Measurements from ENCODE around the gene SLC12A8. TPM values are rescaled to one million over a fixed set of nuclear protein-coding genes. Genes with fewer than 3 reads are reported as not detected.

The SLC12A8 gene
- polyA plus RNA-seq, 6 donors from 2014 or later: 0.13 to 0.73 TPM; not detected in 4

GRCh38 chr3:125045965-125046364, 166.6 kb downstream of the SLC12A8 start:
- Mint-ChIP-seq H3K27ac (no peak overlapping the region), H3K27me3 (no peaks in the 10 kb centered on the region), H3K4me1 (peaks cover 5 to 9% (median 5%) of the 10 kb centered on the region in 3 donors), H3K9me3 (no peaks in the 10 kb centered on the region), H3K4me3 (no peak overlapping the region), H3K36me3 (no peaks in the 10 kb centered on the region)
- DNase-seq (no peak), ATAC-seq (ENCODE audit: low read depth in 2 of 2) (no peak)

- H3K27me3 Mint-ChIP-seq: no peaks in the 10 kb centered on the region
- no peaks in the 10 kb centered on the region for H3K36me3 Mint-ChIP-seq
- peaks cover under 1 to 5% (median 4%) of the 10 kb centered on the region in 3 donors for H3K4me1 Mint-ChIP-seq
- H3K9me3 Mint-ChIP-seq: no peaks in the 10 kb centered on the region
- H3K27ac Mint-ChIP-seq: no peak overlapping the region
- DNase-seq (no peak), ATAC-seq (ENCODE audit: low read depth in 2 of 2) (no peak)
- H3K4me3 Mint-ChIP-seq: no peak overlapping the region
Measured at GRCh38 chr3:125045194-125045593, 167.4 kb downstream of the SLC12A8 start.

GRCh38 chr3:125043599-125044151, 168.9 kb downstream of the SLC12A8 start:
- H3K27ac Mint-ChIP-seq: peak overlapping the region in 1 of 6 donors; percentile 44
- DNase-seq (no peak), ATAC-seq (ENCODE audit: low read depth in 2 of 2) (no peak)
- no peak overlapping the region for H3K4me3 Mint-ChIP-seq
- H3K36me3 Mint-ChIP-seq: no peaks in the 10 kb centered on the region
- H3K27me3 Mint-ChIP-seq: no peaks in the 10 kb centered on the region
- H3K9me3 Mint-ChIP-seq: no peaks in the 10 kb centered on the region
- peaks cover 0 to 11% (median 4%) of the 10 kb centered on the region in 3 donors for H3K4me1 Mint-ChIP-seq

DNA sequence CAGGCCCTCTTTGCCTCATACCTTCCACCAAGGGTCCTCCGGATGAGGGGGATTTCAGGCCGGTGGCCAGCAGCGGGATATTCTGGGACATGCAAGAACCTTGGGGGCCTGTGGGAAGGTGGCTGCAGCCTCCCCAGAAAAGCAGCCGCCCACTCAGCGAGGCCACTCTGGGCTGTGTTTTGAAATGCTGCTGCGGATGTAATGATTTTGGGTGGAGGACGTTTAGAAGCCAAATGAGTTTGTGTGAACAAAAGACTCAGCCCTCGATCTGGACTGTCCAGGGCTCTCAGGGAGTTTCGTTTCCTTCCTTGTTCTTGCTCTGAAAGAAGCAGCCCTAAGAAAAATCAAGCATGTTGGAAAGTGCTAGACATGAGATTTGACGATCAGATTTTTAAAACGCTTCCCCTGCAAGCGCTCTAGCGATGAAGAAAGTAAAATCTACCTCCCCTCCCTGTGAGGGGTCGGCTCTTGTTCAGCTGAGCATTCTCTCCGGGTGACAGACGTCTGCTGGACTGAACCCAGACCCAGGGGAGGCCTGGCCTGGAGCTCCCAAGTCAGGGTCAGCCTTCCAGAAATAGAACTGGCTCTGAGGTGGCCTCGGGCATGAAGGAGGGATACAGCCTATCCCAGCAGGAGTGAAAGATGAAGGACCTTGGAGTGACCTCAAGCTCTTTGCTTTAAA, 169.7 kb downstream of the SLC12A8 start:
- Mint-ChIP-seq H3K9me3 (no peaks in the 10 kb centered on the region), H3K27me3 (no peaks in the 10 kb centered on the region), H3K4me1 (peaks cover 0 to 11% (median 4%) of the 10 kb centered on the region in 3 donors), H3K4me3 (no peak overlapping the region), H3K36me3 (no peaks in the 10 kb centered on the region), H3K27ac (peak overlapping the region in 1 of 6 donors; percentile 77)
- no peak for ATAC-seq (ENCODE audit: low read depth in 2 of 2)
- no peak for DNase-seq

- Mint-ChIP-seq H3K27me3 (no peaks in the 10 kb centered on the region), H3K9me3 (peaks cover 0 to 16% (median 8%) of the 10 kb centered on the region in 7 donors), H3K36me3 (no peaks in the 10 kb centered on the region), H3K27ac (no peak overlapping the region), H3K4me3 (no peak overlapping the region), H3K4me1 (peaks cover 0 to 11% (median 6%) of the 10 kb centered on the region in 3 donors)
- ATAC-seq (ENCODE audit: low read depth in 2 of 2) (no peak), DNase-seq (no peak)
Measured at GRCh38 chr3:125039131-125040100, 173.1 kb downstream of the SLC12A8 start.

- Mint-ChIP-seq H3K4me1 (peaks cover 0 to 11% (median 7%) of the 10 kb centered on the region in 3 donors), H3K36me3 (no peaks in the 10 kb centered on the region), H3K9me3 (peaks cover 0 to 16% (median 10%) of the 10 kb centered on the region in 7 donors), H3K4me3 (no peak overlapping the region), H3K27ac (peak overlapping the region in 1 of 6 donors; percentile 20), H3K27me3 (no peaks in the 10 kb centered on the region)
- DNase-seq (no peak), ATAC-seq (ENCODE audit: low read depth in 2 of 2) (no peak)
Measured at GRCh38 chr3:125037498-125038150, 174.9 kb downstream of the SLC12A8 start.

GRCh38 chr3:125035217-125035616, 177.3 kb downstream of the SLC12A8 start:
- no peaks in the 10 kb centered on the region for H3K27me3 Mint-ChIP-seq
- no peaks in the 10 kb centered on the region for H3K36me3 Mint-ChIP-seq
- H3K27ac Mint-ChIP-seq: no peak overlapping the region
- peaks cover 5 to 19% (median 19%) of the 10 kb centered on the region in 3 donors for H3K4me1 Mint-ChIP-seq
- H3K9me3 Mint-ChIP-seq: peaks cover 0 to 16% (median 10%) of the 10 kb centered on the region in 7 donors
- H3K4me3 Mint-ChIP-seq: no peak overlapping the region
- ATAC-seq (ENCODE audit: low read depth in 2 of 2) (no peak), DNase-seq (no peak)

DNA sequence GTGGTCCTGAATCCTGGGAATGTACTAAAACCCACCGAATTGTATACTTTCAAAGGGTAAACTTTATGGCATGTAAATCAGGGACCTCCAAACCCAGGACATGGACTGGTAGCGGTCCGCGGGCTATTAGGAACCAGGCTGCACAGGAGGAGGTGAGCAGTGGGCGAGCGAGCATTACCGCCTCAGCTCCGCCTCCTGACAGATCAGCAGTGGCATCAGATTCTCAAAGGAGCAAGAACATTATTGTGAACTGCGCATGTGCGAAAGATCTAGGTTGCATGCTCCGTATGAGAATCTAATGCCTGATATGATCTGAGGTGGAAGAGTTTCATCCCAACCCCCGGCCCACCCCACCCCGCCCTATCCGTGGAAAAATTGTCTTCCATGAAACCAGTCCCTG, 178.9 kb downstream of the SLC12A8 start:
- DNase-seq (no peak), ATAC-seq (ENCODE audit: low read depth in 2 of 2) (no peak)
- H3K4me1 Mint-ChIP-seq: peaks cover 5 to 24% (median 9%) of the 10 kb centered on the region in 3 donors
- H3K9me3 Mint-ChIP-seq: peaks cover 0 to 16% (median 10%) of the 10 kb centered on the region in 7 donors
- H3K4me3 Mint-ChIP-seq: peak overlapping the region in 1 of 8 donors; percentile 56
- H3K27me3 Mint-ChIP-seq: no peaks in the 10 kb centered on the region
- H3K36me3 Mint-ChIP-seq: peaks cover 1 to 4% of the 10 kb centered on the region in 2 donors
- no peak overlapping the region for H3K27ac Mint-ChIP-seq

DNA sequence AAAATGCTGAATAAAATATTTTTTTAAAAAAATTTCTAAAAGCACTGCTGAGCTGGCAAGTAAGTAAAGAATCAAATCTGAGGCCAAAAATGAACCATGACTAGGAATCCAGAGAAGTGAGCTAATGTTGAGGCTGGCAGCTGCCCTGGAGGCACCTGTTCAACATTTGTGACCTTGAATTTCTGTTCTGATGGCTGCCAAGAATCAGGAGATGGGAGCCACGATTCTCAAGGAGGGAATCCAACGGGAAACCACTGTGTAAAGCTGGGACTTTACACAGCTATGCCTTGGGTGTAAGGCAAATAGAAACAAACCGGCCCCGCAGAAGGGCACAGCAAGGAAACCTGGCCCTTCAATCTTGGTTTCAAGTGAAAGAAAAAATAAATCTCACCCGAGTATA, 179.4 kb downstream of the SLC12A8 start:
- H3K27ac Mint-ChIP-seq: no peak overlapping the region
- peaks cover 6 to 9% of the 10 kb centered on the region in 2 donors for H3K36me3 Mint-ChIP-seq

GRCh38 chr3:125032683-125033082, 179.9 kb downstream of the SLC12A8 start:
- DNase-seq (no peak), ATAC-seq (ENCODE audit: low read depth in 2 of 2) (no peak)
- no peaks in the 10 kb centered on the region for H3K27me3 Mint-ChIP-seq
- peaks cover 10 to 11% of the 10 kb centered on the region in 2 donors for H3K36me3 Mint-ChIP-seq
- H3K9me3 Mint-ChIP-seq: peaks cover 0 to 16% (median 10%) of the 10 kb centered on the region in 7 donors
- H3K4me1 Mint-ChIP-seq: peaks cover 5 to 24% (median 13%) of the 10 kb centered on the region in 3 donors
- H3K4me3 Mint-ChIP-seq: no peak overlapping the region
- H3K27ac Mint-ChIP-seq: peak overlapping the region in 3 of 6 donors; percentile 19 to 89 (median 41)

More for the DNA sequence above, 179.4 kb downstream of the SLC12A8 start:
- H3K9me3 Mint-ChIP-seq: peaks cover 0 to 16% (median 10%) of the 10 kb centered on the region in 7 donors
- no peaks in the 10 kb centered on the region for H3K27me3 Mint-ChIP-seq
- H3K4me3 Mint-ChIP-seq: no peak overlapping the region
- H3K4me1 Mint-ChIP-seq: peaks cover 5 to 24% (median 13%) of the 10 kb centered on the region in 3 donors
- ATAC-seq (ENCODE audit: low read depth in 2 of 2) (no peak), DNase-seq (no peak)
